GM18861 (cell line): ENCODE results near the gene GFRA4.
A peak's percentile ranks its signal among the peaks of the same experiment; 100 is the strongest.

Experiments
- ATAC-seq: cut with Tn5 transposase; IDR thresholded peaks from one replicate; pipeline ENCODE4 v1.9.1; 2021; ENCODE audit not compliant: unreplicated experiment

The GFRA4 gene

DNA sequence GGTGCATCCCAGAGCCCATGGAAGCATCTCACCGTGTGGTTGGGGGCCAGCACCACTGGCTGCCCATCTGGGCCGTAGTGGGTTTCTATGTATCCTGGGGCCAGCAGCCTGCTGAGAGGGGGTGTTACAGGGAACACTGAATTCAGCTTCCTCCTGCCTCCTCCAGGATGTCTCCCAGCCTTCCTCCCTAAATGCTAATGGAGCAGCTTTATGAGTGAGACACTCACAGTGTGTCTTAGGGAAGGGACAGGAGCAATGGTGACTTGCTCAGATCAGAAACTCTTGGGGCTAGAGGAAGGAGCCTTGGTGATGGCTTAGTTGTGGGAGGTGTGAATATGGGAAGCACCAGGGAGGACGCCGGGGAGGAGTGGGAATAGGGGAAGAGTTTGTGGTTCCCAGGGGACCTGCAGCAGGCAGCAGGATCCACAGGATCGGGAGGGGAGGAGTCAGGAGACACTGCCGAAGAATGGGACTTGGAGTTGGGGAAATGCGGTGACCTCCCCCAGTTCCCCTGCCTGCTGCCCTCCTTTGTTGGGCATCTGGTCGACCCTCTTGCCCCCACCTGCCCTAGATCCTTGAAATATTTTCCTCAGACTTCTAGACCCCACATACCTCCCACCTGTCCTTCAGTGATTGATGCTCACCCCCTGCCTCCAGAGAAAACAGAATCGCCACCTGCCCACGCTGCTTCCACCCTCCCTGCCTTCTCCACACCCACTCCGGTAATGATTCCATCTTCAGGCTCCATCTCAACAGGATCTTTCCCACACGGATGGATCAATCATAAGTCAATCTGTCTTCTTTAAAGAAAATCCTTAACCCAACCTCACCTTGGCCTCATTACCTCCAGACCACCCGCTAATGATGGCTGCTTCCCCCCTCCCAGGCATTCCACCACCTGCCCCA lies 12.0 kb upstream of the GFRA4 start:
- ATAC-seq: no peak

DNA sequence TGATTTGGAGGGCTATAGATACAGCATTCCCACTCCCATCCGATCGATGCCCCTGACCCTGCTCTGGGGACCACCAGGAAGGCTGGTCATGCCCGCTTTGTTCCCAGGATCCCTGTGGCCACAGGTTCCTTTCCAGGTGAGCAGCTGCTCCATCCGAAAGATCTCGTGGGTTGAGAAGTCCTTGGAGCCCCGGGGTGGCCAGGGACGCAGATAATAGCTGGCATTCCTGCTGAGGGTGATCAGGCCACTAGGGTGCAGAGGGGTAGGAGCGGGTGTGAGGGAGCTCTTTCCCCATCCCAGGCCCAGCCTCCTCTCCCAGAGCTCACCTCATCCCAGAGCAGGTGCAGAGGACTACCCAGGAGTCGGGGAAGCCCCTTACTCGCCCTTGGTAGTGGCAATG lies 11.2 kb upstream of the GFRA4 start:
- ATAC-seq: no peak

DNA sequence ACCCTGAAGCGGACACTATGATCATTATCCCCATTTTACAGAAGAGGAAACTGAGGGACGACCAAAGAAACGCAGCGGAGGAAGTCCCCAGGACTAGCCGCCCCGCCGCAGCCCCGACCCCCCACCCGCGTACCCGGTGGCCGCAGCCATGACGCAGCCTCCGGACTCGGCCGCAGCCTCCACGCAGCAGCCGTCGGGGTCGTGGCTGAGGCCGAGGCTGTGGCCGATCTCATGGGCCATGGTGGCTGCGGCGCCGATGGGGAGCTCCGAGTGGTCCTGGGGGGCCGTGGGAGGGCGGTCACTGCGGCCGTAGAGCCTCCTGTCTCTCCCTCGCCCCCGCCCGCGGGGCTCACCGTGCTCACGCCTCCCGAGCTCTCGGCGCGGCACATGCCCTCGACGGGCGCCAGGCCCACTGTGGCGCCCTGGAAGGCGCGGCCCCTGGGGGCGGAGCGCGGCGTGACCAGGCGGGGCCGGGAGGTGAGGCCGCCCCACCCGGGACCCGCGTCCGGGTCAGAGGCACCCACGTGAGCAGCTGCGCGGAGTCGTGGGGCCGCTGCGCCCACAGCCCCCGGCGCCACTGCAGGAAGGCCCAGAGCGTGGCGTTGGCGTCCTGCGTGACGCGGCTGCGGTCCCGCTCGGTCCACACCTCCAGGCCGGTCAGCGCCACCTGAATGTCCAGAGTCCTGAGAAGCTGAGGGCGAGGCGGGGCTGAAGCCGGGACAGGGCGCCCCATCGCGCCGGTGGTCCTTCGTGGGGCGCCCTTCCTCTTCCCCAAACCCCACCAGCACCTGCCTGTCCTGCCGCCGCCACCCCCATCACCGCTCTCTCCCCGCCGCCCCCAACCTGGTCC lies 10.2 kb upstream of the GFRA4 start:
- ATAC-seq: no peak

DNA sequence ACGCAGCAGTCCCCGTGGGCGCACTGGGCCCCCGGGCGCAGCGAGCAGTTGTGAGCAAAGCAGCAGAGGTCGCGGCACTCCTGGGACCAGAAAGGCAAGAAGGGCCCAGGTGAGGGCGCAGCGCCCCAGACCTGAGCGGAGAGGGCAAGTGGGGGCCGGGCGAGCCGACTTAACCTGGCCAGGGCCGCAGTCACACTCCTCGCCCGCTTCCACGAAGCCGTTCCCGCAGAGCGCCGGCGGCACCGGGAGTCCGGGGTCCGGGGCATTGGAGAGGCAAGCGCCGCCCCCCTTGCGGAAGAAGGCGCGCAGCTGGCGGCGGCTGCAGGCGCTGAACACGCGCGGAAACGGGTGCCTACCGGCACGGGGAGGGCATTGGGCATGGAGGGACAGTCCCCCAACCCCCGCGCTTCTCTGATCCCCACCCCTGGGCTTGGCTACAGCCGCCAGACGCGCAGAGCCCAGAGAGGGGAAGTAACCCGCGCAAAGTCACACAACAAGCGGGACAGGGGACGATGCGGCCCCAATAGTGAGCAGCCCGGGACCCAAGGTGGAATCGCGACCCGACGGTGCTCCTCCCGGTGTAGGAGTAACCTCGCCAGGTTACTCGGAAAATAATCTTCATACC lies 9.5 kb upstream of the GFRA4 start:
- no peak for ATAC-seq

DNA sequence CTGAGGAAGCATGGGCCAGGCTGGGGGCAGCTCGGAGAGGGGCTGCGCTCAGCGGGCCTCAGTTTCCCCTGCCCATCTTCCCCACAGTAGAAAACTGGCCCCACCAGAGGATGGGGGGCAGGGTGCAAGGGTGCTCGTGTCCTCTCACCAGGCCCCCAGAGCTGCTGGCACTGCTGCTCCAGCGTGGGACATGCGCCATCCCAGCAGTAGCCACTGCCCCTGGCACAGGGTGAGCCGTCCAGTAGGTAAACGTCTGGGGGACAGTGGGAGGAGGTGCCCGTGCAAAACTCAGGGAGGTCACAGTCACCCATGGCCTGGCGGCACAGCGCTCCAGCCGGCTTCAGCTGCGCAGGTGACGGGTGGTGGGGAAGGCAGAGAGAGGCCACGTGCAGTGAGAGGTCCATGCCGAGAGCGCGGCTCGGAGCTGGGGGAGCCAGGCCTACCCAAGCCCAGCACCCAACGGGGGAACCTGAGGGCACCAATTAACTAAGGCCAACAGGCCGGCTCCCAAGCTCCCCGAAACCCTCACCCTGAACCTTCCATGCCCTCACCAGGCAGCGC lies 8.9 kb upstream of the GFRA4 start:
- ATAC-seq: no peak

DNA sequence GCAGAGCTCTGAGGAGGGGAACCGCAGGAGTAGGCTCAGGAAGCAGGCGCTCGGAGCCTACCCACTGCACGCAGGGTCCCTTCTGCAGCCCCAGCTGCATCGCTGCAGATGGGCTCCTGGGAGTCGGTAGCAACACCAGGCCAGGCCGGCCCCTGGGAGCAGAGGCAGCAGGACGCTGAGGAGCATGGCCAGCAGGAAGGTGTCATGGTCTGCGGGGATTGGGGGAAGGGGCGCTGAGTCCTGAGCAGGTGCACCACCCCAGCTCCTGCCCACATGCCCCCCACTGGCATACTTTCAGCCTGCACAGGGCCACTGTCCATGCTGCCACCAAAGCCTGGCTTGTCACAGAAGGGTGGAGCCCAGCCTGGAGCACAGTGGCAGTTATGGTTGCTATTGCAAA lies 7.7 kb upstream of the GFRA4 start:
- no peak for ATAC-seq

DNA sequence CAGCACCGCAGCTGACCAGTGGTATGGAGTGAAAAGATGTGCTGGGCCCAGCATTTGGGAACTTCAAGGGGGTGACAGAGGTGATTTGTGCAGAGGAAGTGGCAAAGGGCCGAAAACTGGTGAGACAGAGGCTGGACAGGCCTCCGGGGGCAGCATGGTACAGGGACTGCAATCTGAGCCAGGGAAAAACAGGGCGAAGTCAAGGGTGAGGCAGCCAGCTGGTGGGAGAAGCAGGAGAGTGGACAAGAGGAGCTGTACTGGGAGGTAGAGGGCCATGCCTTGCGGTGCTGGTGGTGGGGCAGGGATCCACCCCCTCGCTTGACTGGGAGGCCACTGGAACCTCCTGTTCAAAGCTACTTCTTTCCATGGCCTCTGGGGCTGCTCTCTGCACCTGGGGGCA lies 7.3 kb upstream of the GFRA4 start:
- ATAC-seq: no peak

DNA sequence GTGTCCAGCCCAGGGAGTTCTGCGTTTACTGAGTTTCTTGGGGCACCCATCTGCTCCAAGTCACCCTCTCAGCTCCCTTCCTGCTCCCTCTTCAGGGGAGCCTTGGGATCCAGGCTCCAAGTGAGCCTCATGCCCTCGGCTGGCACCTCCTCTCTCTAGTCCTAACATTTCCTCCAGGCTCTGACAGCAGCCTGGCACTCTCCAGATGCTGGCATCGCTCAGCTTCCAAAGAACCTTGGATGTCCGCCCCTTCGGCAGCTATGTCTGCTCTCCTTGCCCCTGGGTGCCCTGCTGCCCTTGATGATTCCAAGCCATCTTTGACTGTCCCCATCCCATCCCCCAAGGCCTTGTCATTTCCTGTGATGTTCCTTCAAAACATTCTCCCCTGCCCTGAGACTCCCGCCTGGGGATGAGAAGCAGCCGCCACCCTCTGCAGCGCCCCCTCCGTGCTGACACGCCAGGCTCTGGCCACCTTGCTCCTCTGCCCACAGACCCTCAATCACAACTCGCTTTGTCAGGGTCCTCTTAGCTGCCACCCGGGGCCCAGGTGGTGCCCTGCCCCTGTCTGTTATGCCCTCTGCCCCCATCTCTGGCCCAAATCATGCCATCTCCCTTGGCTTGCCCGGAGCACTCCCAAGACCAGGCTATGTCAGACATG lies 6.6 kb upstream of the GFRA4 start:
- ATAC-seq: no peak

DNA sequence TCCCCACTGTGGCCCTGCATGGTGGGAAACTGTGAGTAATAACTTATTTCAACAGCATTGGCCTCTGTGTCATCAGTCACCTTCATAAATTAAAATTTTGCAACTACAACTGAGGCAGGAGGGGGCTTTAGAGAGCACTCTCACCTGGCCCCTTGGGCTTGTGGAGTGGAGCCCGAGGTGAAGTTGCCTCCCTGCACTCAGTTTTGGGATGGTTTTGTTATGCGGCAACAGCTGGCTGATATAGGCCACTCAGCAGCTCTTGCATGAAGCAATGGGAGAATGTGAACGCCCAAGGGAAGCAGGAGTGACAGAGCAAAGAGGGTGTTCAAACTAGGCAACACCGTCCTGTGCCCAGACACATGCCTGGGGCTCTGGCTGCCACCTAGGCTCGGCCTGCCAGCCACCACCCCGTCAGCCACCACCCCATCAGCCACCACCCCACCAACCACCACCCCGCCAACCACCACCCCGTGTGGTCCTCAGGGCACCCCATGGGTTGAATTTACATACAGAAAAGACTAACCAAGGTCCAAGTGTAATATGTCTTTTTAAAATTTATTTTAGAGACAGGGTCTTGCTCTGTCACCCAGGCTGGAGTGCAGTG lies 4.3 kb upstream of the GFRA4 start:
- ATAC-seq: no peak

DNA sequence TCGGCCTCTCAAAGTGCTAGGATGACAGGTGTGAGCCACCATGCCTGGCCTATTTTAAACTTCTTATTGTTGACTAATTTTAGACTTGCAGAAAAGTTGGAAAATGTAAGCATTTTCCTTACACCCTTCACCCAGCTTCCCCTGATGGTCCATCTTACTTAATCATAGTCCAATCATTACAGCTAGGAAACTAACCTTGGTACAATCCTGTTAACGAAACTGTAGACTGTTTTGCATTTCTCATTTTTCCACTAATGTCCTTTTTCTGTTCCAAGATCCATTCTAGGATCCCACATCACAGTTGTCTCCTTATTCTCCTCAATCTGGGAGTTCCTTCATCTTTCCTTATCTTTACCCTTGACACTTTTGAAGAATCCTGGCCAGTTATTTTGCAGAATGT lies 659 bp upstream of the GFRA4 start:
- ATAC-seq: no peak

DNA sequence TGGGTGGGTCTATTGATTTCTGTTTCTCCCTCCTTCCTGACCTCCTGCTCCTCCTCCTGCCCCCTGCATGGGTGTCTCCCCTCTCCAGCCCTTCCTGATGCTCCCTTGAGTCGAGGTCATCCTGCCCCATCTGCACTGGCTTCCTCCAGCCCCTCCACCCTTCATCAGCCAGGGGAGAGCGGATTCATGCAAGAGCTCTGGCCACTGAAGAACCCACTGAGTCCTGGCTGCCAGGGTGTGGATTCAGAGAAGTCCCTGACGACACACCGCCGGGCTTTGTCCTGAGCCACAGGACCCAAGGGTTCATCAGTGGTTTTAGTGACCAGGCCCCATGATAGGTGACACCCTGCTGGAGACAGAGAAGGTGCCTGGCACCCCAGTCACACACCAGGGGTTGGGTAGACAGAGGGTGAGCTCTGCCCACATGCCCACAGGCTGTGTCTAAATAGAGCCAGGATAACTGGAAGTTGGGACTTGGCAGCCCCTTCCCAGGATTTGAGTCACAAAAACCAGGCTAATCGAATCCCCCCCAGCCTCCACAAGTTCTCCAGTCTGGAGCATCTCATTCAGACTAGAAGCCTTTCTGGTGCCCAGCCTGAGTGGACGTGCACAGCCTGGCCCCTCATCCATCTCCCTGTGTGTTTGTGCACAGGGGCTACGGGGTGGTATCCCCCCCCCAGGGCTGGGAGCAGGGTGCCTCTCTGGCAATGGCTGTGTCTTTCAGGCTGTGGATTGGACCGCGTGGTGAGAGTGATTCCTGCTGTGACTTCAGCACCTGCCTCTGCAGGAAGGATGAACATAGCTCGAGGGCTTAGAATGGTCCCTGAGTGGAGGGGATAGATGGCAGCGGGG lies 1.2 kb downstream of the GFRA4 start:
- no peak for ATAC-seq

DNA sequence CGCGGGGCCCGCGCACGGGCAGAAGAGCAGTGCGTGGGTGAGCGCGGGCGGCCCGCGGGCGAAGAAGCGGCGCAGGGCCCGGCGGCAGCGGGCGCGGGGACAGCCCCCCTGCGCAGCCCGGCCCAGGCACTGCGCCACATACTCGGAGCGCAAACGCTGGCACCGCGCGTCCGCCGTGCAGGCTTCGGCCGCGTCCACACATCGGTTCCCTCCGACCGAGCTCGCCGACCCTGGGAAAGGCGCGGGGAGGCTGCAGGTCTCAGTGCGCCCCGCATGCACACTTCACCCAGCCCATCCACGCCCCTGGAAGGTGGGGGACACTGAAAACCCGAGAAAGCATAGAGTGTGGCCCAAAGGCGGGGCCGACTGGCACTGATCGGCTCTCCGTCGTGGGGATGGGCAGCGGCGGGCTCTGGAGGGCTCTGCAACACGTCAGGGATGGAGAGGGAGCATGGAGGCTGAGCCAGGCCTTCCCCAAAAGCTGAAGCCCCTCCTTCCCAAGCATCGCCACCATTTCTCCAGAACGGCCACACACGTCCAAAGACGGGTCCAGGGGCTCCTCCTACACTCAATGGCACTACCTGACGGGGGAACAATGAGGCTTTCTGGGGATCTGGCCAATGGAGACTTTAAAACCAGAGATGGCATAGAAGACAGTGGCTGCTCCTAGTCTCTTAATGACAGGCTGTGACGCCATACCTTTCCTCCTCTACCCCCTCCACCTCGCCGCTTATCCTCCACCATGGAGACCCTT lies 2.0 kb downstream of the GFRA4 start:
- no peak for ATAC-seq

DNA sequence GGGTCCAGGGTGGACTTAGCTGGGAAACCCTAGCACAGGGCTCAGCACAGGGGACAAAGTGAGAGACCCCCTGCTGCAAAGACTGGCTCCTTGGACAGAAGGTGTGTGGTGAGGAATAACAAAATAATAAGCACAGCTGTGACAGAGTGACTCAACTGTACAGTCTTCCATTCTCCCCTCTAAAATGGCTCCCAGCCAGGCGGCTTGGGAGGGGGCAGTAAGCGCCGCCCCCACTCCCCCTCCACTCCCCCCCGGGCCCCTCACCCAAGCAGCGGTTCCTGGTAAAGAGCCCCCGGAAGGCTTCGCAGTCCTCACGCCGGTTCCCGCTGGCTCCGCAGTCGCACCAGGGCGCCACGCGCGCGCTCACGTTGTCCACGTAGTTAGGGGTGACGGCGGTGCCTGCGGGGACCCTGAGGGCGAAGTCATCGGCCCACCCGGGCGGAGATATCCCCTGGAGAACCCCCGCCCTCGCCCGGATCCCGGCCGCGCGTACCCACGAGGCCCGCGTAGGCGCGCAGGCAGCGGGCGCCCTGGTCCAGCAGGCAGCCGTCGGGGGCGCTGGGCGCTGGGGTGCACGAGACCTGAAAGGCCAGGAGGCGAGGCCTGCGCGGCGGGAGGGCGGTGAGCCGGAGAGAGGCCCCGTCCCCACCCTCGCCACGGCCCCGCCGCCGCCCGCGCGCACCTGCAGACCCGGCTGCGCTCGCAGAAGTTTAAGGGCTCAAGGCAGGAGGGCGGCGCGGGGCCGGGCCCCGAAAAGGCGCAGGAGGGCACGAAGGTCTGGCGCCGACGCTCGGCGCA lies 2.7 kb downstream of the GFRA4 start:
- ATAC-seq: no peak

DNA sequence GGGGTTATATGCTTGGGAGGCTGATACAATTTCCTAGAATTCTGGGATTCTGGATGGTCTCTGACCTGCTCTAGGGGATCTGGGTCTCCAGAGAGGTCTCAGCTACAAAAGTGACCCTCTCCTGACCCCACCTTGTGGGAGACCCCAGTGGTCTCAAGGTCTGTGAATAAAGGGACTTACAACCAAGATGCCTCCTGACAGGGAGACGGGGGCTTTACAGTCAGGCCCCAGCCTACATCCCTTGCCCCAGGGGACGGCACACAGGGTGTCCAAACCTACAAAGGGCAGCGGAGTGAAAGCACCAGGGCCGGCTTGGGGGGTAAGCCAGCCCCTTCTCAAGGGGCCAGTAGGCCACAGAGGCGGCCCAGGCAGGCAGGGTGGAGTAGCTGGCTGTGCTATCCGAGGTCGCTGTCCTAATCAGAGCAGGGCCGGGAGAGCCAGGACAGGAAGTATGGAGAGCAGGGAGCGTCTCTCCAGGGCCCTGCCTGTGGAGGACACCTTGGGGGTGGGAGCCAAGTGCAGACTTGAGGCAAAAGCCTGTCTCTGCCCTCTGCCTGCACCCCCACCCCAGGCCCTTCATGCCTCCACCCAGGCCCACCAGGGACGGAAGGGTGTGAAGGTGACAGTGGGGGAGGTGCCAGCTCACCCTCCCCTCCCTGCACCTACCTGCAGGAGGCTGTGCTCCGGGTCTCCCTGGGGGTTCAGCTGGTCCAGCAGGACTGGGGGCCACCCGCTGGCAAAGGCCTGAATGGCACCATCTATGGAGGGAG lies 3.5 kb downstream of the GFRA4 start:
- no peak for ATAC-seq

DNA sequence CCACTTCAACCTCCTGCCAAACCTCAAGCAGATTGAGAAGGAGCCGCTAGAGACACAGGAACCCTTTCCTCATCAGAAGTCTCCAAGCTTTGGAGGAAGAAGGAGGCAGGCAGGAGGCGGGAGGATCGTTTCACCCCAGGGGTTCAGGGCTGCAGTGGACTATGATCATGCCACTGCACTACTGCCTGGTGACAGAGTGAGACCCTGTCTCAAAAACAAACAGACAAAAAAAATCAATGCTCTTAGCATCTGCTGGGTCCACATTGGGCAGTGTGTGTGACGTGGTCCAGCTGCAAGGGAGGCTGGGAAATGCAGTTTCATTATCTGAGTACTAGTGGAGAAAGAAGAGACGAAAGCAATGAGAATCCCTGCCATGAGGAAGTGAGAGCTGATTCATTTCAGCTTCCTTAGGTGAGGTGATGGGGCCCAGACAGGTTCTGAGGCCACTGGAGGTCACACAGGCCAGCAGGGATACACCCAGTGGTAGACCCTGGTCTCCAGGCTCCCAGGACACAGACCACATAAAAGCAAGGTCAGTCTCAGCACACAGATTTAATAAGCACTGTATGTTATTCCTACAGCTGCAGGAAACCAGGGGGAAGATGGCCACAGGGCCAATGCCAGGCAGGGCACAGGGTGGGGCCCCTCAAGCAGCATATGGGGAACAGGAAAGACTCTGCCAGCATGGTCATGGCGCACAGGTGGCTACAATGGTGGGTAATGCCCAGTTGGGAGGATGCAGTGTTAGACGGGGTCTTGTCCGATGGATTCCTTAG lies 4.3 kb downstream of the GFRA4 start:
- peak; percentile 91 for ATAC-seq

DNA sequence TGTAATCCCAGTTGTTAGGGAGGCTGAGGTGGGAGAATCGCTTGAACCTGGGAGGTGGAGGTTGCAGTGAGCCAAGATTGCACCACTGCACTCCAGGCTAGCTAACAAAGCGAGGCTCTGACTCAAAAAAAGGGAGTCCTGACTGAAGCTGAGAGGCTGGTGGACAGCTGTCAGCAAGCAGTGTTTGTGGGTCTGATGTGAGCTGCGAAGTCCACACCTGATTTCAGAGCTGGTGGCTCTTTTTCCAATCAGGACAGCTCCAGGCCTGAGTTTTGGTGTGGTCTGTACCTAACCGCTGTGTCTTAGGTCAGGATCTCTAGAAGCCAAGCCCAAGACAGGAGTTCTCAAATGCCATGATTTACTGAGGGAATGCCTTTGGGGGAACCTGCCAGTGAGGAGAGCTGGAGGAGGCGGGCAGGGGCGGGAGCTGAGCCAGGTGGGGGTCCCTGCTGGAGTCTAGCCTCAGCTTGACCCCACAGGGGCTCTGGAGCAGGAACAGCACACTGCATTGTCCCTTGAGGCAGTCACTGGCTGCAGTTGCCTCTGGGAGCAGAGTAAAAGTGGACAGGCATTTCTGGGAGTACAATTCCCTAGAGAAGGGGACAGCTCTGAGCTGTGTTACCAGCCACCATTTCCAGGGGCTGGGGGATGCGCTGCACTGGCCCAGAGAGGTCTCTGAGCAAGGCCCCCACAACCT lies 5.0 kb downstream of the GFRA4 start:
- ATAC-seq: no peak
